ENCODE measurements around the gene SH3BP2. TPM values are rescaled to one million over a fixed set of nuclear protein-coding genes. Genes with fewer than 3 reads are reported as not detected.

Gene SH3BP2
- total and polyA plus RNA-seq, 10 of the 15 experiments (the other 5 are each of a cell fraction or from before 2014, with no cell fraction given) = 1.1 to 61.8 (median 23.9) TPM

- no peak for TF ChIP-seq ZBTB11 (CRISPR knock-in tag; IDR thresholded peaks at IDR 0.05)
- TF ChIP-seq ZNF592 (IDR thresholded peaks at IDR 0.05) = 0 out of 2 replicates have a peak, but pooled peaks have one; percentile 50
- TF ChIP-seq PAX5 (IDR thresholded peaks at IDR 0.05; ENCODE audit: borderline replicate concordance, low read depth, low read length) = no peak
- peak; percentile 66; the same call in 1 of the 2 replicates for TF ChIP-seq POLR2AphosphoS5 (IDR thresholded peaks at IDR 0.05; ENCODE audit: low read length)
- TF ChIP-seq NR2C1 (IDR thresholded peaks at IDR 0.05) = no peak
- TF ChIP-seq YBX1 (IDR thresholded peaks at IDR 0.05) = no peak
- TF ChIP-seq CREM (IDR thresholded peaks at IDR 0.05; ENCODE audit: low read depth) = no peak
- no peak for TF ChIP-seq FOXK2 (IDR thresholded peaks at IDR 0.05)
- TF ChIP-seq SMARCA5 (IDR thresholded peaks at IDR 0.05) = peak; percentile 86
- peak; percentile 79 for TF ChIP-seq ZNF687 (IDR thresholded peaks at IDR 0.05)
- TF ChIP-seq BCLAF1 (IDR thresholded peaks at IDR 0.05) = peak; percentile 49; the same call in 1 of the 2 replicates
- TF ChIP-seq YY1 (IDR thresholded peaks at IDR 0.05; ENCODE audit: low read depth, low read length) = 0 out of 2 replicates have a peak, but pooled peaks have one; percentile 17
- 0 out of 2 replicates have a peak, but pooled peaks have one; percentile 25 for TF ChIP-seq SIN3A (IDR thresholded peaks at IDR 0.05; ENCODE audit: low read depth, low read length)
- 0 out of 2 replicates have a peak, but pooled peaks have one; percentile 23 for TF ChIP-seq ZNF24 (IDR thresholded peaks at IDR 0.05)
- peak; percentile 99 for TF ChIP-seq GATAD2B (conservative IDR thresholded peaks at IDR 0.05; ENCODE audit: low read depth)
These were observed 36.8 kb upstream of the SH3BP2 start, which contains the start of gene TNIP2 (continued) for GRCh38 chr4:2755821-2756690.
